Renal cortex interstitium (tissue), 11 donors: ENCODE measurements around the gene MCFD2. TPM values are rescaled to one million over a fixed set of nuclear protein-coding genes. Genes with fewer than 3 reads are reported as not detected.
A peak's percentile ranks its signal among the peaks of the same experiment; 100 is the strongest.
"Not testable (repeated sequence)": the region's sequence is repeated elsewhere in the genome, so short reads cannot be mapped to it uniquely, and the experiment has no call there.

Experiments
- DNase-seq, 11 donors: peaks; one replicate each; pipeline ENCODE4 v3.0.0-alpha.2; 2013; ENCODE audit warnings: low read depth in 9 of 11, low spot score in 4 of 11; ENCODE audit errors: extremely low read depth in 1 of 11
- polyA plus RNA-seq, 3 donors: library from polyadenylated mRNA; unstranded; fragments of 120-200 nt; gene quantifications; one replicate each; pipeline ENCODE4 v1.2.1, GENCODE V29; 2013; ENCODE audit not compliant: insufficient read length in 3 of 3

The MCFD2 gene
- polyA plus RNA-seq, 3 donors: 86.1 to 94.0 (median 90.8) TPM

DNA sequence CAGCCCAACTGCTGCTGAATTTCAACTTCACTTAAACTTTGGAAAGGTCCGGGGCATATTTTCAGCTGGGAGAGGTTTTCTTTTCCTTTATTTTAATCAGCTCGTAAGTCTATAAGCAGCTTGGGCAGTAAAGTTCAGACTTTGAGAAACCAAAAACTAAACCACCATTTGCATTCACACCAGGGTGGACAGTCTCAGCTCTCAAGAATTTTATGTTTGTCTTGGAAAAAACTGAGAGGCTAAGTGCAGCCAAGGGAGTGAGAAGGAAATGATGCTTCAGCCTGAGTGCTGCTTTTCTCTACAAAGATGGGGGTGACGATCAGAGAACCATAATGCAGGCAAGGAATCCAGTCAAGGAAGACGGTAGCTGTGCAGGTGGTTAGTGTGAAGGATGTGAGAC is 30.2 kb downstream of the MCFD2 start:
- DNase-seq: no peak

DNA sequence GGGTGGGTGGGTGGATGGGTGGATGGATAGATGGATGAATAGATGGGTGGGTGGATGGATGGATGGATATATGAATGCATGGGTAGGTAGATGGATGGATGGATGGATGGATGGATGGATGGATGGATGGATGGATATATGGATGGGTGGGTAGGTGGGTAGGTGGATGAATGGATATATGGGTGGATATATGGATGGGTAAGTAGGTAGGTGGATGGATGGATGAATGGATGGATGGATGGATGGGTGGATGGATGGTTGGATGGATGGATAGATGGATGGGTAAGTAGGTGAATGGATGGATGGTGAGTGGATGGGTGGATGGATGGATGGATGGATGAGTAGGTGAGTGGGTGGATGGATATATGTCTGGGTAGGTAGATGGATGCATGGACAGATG is 36.1 kb downstream of the MCFD2 start:
- DNase-seq: no peak

DNA sequence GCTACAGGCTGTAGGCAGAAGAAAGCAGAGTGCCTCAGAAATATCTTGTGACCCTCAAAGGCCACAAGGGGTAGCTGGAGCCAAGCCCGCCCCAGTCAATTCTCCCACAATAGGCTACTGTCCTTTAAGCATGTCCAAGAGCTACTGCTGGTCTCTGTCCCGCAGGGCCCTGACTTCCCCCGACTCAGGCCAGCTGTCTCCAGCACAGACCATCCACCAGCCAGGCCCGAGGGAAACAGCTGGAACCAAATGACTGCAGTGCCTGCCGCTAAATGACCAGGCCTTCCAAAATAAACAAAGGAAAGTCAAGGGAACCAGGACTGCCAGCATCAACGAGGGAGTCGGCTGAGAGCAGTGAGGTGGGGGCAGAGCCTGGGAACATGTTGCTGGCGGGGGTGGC is 36.7 kb downstream of the MCFD2 start:
- DNase-seq: peak in 1 of 11 donors; percentile 53

DNA sequence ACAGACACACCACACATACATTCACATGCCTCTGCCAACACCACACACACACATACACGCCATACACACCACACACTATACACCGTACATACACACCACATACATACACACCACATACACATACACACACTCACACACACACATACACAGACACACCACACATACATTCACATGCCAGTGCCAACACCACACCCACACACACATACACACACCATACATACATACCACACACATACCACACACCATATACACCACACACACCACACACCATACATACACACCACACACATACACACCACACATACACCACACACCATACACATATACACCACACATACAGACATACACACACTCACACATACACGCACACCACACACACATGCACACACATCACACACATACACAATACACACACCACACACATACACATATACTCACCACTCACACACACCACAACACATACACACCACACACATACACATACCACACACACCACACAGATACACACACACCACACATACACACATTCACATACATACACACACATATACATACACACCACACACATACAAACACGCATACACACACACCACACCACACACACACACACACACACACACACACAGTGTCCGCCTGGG is 37.2 kb downstream of the MCFD2 start:
- DNase-seq: no peak

DNA sequence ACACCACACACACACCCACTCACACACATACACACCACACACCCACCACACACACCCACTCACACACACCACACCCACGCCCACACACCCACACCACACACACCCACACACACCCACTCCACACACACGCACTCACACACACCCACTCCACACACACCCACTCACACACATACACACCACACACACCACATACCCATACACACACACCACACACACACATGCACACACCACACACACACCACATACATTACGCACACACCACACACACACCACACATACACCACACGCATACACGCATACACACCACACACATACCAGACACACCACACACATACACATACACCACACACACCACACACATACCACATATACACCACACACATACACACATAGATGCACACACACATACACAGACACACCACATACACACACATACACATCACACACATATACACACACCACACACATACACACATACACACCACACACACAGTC is 37.9 kb downstream of the MCFD2 start:
- no peak for DNase-seq

DNA sequence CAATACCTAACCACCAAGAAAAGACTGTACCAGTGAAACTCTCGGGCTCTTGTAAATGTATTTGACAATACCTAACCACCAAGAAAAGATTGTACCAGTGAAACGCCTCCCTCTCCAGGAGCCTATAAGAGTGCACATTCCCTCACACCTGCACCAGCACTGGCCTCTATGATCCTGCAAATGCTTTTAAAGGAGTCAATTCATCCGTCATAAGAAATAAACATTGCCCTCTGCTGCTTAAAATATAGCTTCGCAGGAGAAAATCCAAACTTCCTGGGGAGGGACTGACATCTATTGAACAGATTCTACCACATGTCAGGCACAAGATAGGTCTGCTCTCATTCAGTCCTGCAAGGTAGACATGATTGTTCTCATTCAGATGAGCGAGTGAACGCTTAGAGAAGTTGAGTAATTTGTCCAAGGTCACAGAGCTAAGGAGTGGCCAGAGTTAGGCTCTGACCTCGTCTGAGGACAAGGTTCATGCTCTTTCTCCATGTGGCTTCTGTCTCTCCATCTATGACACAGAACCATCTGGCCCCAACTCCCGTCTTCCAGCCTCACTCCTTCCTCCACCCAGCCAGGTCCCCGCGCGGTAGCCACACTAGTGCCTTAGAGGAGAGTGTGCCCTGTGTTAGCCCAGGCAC is 38.7 kb downstream of the MCFD2 start:
- no peak for DNase-seq

DNA sequence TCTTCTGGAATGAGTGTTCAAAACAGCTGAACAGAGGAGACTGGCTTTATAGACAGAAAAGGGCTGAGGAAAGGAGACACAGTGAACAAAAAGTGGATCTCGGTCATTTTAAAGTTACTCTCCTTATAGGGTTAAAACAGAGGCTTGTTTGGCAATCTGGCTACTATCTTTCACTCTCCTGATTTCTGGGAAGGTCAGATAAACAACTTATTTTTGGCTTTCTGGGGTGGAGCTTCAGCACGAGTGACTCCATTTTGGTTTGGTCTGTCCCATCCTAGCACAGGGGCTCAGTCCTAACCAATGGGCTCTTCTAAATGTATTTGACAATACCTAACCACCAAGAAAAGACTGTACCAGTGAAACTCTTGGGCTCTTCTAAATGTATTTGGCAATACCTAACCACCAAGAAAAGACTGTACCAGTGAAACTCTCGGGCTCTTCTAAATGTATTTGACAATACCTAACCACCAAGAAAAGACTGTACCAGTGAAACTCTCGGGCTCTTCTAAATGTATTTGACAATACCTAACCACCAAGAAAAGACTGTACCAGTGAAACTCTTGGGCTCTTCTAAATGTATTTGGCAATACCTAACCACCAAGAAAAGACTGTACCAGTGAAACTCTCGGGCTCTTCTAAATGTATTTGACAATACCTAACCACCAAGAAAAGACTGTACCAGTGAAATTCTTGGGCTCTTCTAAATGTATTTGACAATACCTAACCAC is 39.5 kb downstream of the MCFD2 start:
- DNase-seq: not testable (repeated sequence)

DNA sequence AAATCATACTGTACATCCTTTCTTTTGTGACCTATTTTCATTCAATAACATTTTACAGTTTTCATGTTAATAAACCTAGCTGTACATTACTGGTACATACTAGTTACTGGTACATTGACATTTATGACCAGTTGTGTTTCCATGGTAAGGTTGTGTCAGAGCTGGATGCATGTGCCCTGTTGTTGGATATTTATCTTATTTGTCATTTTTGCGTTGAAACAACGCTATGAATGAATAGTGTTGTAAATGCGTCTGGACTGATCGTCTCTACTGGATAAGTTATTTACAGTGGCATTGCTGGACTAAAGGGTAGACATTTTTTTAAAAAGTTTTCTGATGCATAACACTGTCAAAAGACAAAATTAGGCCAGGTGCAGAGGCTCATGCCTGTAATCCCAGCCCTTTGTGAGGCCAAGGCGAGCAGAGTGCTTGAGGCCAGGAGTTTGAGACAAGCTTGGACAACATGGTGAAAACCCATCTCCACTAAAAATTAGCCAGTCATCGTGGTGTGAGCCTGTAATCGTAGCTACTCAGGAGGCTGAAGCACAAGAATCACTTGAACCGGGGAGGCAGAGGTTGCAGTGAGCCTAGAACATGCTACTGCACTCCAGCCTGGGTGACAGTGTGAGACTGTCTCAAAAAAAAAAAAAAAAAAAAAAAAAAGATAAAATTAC is 40.2 kb downstream of the MCFD2 start:
- no peak for DNase-seq

DNA sequence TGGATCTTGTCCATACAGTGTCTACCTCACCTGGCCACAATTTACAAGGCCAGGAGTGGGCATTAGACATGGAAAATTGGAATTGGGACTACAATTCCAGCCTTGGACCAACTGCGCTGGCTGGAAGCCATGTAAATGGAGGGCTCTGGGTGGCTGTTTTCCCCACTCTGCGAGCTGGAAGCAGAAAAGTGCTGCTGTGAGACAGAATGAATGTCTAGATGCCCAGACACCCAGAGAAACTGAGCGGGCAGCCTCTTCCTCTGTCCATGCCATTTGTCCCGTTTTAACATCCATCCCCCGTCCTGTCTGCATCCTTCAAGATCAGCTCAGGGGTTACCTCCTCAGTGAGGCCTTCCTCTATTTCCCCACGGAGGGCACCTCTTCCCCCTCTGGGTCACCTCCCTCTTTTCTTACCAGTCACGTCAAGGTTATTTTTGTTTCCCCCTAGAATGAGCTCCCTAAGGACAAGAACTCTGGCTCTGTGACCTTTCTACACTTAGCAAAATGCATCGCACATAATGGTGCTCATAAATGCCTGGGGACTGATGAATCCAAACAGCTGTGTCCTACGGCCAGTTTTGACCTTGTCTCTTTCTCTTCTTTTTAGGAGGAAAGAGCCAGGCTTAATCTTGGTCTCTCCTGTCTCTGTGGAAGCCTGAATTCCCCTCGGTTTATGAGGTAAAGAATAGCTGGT is 41.2 kb downstream of the MCFD2 start:
- no peak for DNase-seq

DNA sequence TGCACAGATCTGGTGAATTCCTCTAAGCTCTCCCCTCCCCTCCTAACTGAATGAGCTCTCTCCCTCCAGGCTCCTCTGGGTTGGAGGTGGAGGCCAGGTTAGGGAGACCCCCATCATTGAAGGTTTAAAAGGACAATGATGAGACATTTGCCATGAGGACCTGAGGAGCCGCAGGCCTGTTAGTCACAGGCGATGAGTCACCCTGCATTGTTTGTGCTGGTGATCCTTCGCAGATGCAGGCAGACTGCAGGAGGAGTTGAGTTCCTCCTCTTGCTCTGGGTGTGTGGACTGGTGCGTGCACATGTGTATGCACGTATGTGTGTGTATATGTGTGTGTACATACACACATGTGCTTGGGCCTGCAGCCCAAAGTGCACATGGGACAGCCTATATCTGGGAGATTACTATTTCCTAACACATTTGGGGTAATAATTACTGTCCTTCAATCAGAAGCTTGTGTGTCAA is 42.0 kb downstream of the MCFD2 start:
- no peak for DNase-seq

DNA sequence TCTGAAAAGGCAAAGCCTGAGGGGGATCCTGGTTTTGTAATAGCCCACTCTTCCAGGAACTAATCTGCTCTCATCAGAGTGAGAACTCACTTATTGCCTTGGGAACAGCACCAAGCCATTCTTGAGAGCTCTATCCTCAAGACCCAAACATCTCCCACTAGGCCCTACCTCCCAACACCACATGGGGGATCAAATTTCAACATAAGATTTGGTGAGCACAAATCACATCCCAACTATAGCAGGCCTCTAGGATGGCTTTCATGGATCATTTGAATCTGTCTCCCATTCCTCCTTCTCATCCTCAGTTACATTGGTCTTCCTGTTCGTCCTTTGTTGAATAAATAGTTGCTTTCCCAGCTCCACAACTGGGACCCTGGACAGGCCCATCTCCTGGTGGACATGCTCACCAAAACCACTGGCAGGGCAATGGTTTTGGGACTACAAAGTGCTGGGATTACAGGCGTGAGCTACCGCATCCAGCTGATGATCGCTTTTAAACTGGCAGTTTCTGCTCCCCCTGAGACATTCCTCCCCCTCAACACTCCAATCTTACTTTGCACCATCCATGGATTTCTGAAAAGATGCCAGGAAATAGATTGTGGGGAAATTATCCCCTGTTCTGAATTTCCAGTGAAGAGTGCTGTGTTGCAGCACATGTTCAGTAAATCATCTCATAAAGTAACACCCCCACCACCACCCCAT is 42.6 kb downstream of the MCFD2 start:
- DNase-seq: no peak

DNA sequence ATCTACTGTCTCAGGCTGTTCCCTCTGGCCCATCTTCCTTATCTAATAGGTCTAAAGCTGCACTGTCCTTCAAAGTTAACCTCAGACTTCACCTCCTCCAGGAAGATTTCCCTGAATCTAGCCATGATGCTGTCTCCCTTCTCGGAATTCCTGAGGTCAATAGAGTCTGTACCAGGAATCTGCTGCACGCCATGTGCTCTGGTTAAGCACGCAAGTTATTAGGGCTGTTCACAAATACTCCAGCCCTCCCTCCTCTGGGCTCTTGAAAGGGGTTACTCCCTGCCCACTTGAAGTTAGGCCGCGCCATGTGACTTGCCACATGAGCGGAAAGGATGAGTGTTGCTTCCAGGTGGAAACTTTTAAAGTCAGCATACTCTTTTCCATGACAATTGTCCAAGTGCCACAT is 43.6 kb downstream of the MCFD2 start:
- DNase-seq: no peak

DNA sequence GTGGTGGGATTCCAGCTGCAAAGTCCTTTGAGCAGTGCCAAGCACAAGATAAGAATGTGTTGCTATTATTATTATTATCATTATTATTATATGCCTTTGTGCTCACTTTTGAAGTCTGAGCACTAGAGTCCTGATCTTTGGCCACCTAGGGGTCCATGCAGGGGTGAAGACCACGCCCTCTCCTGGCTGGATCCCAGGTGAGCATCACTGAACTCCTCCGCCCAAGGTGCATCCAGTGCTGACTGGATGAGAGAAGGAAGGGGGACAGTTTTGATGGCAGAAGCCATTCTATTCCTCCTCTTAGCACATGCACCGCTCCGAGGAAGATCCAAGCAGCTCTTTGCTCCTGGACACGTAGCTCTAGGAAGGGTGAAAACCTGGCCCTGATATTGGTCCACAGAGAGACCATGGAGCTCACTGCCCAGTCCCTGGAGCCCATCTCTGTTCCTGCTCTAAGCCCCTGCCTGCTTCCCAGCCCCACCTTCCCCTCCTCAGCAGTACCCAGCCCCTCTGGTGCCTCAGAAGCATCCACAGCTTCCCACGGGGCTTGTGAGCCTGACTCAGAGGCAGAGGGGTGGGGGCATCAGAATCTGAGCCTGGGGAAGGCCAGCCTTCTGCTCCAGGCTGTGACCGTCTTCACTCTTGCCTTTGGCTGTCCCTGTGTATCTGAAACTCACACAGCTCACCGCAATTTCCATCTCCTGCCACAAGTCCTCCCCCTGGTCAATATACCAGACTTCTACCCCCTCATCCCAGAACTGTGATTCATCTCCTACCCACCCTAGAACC is 45.4 kb downstream of the MCFD2 start:
- DNase-seq: no peak

DNA sequence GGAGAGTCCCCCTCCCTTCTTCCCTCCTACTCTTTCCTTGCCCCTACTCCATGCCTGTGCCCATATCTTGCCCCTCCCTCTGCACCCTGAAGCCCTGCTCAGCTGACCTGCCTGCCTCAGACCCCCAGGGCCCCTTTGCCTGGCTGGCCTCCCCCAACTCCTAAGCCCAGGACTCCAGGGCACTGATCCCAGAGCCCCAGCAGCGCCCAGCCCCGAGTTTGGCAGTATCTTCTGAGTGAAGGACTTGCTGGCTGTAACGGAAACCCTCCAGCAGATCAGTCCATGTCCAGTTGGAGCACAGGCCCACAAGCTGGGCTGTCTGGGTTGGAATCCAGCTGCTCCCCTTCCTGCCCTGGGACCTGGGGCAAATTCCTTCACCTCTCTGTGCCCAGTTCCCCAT is 46.0 kb downstream of the MCFD2 start:
- DNase-seq: no peak

DNA sequence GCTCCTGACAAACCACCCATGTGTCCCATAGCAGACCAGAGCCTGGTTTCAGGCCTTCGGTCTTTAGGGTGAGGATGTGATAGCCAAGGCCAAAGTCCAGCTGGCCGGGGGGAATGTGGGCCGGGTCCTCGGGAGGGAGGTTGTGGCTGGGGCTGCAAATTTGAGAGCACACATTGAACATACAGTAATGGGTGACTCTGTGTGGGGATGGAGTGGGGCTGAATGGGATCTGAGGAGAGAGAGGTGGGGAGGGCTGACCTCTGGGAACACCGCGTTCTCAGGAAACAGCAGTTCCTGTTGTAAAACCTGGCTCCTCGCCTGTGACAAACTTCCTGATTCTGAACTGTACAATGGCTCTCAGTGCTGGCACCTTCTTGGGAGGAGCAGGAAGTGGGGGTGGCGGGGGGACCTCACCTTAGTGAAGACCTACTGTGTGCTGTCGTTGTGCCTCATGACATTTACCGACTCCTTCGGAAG is 48.8 kb downstream of the MCFD2 start:
- DNase-seq: no peak

DNA sequence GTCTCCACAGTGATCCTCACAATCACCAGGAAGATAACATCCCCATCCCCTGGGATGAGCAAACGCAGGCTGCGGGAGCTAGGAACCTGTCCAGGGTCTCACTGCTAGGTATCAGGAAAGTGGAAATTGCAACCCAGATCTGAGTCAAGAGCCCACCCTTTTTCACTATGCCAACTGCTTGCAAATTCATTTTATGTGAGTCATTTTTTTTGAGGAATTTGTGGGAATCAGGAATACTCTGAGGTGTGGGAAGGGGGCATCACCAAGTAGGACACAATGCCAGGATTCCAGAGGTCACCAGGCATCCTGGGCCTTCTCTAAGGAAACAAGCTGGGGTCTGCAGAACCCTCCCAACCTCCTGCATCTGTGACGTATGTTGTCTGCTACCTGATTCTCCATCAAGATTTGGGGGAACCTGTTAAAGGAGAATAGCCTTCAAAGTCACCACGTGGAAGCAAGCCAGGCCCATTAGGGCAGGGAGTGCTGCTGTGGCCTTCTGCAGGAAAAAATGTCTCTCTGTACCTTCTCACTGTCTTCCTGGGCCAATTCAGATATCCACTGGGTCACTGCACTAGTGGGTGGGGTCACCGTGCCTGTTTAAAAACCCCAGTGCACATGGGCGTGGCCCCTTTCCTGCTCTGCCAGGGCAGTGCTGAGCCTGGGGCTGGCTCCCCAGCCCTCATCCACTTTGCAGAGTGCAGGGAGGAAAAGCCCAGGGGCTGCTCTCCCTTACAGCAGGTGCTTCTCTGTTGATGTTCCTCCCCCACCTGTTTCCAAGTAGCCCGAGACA is 50.2 kb downstream of the MCFD2 start:
- no peak for DNase-seq

DNA sequence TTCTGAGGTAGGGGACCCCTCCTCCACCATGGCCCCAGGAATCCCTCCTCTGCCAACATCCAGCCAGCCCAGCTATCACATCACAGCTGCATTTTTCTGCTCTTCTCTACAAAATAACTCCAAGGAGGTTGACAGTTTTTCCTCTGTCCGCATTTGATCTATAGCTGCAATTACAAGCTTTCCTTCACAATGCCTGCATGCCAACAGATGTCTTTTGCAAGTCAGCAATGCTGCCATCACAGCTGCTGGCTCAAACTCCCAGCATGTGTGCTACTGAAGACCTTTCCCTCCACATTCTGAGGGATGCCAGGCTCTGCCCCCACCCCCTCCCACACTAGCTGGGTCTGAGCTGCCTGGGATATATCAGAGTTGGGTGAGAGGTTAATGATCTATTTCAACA is 51.7 kb downstream of the MCFD2 start:
- no peak for DNase-seq
